HG02943 (cell line): ENCODE data around the gene GPAT3.
A peak's percentile ranks its signal among the peaks of the same experiment; 100 is the strongest.
"Not testable (repeated sequence)": the region's sequence is repeated elsewhere in the genome, so short reads cannot be mapped to it uniquely, and the experiment has no call there.

Experiments used
- ATAC-seq: cut with Tn5 transposase; IDR thresholded peaks from one replicate; pipeline ENCODE4 v1.9.1; 2021; ENCODE audit warnings: mild to moderate bottlenecking, low read depth, moderate library complexity; ENCODE audit not compliant: unreplicated experiment

Gene GPAT3

DNA sequence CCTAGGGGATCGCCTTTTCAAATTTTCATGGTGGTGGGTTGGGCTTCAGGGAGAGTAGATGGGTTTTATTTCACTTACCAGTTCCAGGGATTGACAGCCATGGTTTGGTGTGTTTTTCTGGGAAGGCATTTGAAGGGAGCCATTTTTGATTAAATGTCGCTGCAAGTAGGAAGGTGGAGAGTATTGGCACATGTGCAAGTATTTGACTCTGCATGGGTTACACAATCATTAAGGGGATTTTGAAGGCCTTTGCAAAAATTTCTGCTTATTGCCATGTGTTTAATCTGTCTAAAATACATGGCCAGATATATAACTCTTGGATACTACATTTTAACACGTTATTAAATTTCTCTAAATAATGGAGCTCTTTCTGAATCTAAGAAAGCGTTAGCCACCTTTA lies 55.1 kb downstream of the GPAT3 start:
- ATAC-seq = no peak

DNA sequence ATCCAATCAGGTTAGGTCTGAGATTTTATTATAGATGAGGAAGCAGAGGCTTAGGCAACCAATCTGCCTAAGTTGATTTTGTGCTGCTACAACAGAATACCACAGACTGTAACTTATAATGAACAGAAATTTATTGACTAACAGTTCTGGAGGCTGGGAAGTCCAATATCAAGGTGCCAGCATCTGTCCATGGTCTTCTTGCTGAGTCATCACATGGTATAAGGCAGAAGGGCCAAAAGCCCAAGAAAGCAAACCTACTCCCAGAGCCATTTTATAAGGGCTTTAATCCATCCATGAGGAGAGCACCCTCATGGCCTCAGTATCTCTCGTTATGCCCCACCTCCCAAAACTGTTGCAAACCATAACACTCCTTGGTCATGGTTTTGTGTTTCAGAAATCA lies 55.8 kb downstream of the GPAT3 start:
- no peak for ATAC-seq

- peak; percentile 55 for ATAC-seq
Observed at GRCh38 chr4:83599183-83599582, 63.3 kb downstream of the GPAT3 start.

- no peak for ATAC-seq
Observed at GRCh38 chr4:83603129-83603528, 67.2 kb downstream of the GPAT3 start.

DNA sequence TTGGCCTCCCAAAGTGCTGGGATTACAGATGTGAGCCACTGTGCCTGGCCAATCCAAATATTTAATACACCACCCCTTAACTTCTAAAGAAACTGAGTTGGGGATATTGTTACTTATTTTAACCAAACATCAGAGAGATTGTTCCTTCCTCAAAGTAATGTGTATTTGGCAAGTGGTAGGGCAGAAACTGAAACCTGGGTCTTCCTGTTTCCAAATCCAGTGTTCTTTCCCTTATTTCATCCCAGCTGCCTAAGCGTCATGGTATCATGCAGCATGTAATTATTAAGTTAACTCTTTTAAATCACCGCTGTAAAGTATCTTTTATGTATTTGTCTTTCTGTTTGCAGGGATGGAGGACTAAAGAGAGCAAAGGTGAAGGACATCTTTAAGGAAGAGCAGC lies 68.4 kb downstream of the GPAT3 start:
- no peak for ATAC-seq

DNA sequence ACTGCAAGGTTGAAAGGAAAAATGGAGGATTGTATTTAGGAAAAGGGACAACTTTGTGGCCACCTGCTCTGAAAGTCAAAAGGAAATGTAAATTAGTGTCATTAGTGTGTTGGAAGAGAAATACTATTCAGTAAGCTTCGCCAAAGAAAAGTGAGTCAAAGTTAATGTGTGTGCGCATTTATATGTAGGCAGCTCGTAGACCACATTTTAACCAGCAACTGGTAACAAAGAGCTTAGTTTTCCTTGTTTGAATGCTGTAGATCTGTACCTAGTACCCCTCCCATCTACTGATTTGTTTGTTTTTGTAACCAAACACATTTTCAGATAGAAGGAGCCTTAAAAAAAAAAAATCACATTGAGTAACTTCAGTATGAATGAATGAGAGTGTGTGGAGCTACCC lies 69.3 kb downstream of the GPAT3 start:
- ATAC-seq = no peak

GRCh38 chr4:83605744-83606172 lies 69.8 kb downstream of the GPAT3 start:
- no peak for ATAC-seq

DNA sequence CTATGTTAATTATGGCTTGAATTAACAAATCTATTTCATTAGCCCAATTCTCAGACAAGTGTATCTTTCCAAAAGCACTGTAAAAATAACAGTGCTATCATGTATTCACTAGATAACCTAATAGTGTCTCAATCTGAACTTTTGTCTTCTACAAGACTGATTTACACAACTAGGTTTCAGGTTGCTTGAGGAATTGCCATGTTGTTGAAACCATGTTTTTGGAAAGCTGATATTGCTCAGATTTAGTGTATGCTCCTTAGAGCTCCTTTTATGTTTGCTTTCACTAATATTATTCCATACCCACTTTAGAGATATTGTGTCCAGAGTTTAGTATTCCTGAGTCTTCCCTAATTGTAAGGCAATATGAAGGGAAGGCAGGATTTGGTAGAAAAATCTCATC lies 70.6 kb downstream of the GPAT3 start:
- no peak for ATAC-seq

- ATAC-seq = no peak
Observed at GRCh38 chr4:83606898-83607297, 71.0 kb downstream of the GPAT3 start.

DNA sequence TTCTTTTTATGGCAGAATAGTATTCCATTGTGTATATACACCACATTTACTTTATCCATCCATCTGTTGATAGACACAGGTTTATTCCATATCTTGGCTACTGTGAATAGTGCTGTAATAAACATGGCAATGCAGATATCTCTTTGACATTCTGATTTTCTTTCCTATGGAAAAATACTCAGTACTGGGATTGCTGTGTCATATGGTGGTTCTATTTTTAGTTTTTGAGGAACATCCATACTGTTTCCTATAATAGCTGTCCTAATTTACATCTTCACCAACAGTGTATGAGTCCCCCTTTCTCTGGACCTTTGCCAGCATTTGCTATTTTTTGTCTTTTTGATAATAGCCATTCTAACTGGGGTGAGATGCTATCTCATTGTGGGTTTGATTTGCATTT lies 73.5 kb downstream of the GPAT3 start:
- ATAC-seq = no peak

GRCh38 chr4:83610729-83611128 lies 74.8 kb downstream of the GPAT3 start:
- no peak for ATAC-seq

- ATAC-seq = no peak
Observed at GRCh38 chr4:83613023-83613422, 77.1 kb downstream of the GPAT3 start.

DNA sequence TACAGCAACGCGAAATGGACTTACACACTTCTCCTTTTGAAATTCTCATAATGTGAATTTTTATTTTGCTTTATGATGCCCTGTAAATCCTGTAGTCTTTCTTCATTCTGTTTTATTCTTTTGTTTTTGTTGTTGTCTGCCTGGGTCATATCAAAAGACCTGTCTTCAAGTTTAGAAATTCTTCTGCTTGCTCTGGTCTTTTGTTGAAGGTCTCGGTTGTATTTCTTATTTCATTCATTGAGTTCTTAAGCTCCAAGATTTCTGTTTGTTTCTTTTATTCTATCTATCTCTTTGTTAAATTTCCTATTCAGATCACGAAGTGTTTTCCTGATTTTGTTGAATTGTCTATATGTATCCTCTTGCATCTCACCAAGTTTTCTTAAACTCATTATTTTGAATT lies 78.1 kb downstream of the GPAT3 start:
- ATAC-seq = no peak

- ATAC-seq = no peak
Observed at GRCh38 chr4:83616252-83616651, 80.3 kb downstream of the GPAT3 start.

GRCh38 chr4:83617371-83618035 lies 81.6 kb downstream of the GPAT3 start:
- ATAC-seq = no peak

DNA sequence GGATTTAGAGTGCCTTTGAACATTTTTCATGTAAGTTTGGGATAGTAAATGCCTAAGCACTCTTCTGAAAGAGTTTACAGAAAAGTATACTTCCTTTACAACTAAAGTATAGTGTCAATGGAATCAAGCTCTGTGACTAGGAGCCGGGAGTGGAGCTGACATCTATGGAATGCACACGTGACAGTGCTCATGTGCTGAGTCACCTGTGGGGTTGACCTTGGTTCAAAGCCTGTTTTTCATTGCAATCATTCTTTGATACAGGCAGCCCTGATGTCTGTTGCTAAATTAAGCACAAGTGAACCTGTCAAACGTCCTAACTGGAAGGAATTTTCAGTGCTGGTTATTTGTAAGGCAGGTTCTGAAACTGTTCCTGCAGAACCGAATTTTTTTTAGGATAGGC lies 82.5 kb downstream of the GPAT3 start:
- no peak for ATAC-seq

- ATAC-seq = no peak
Observed at GRCh38 chr4:83618991-83619645, 83.2 kb downstream of the GPAT3 start.

DNA sequence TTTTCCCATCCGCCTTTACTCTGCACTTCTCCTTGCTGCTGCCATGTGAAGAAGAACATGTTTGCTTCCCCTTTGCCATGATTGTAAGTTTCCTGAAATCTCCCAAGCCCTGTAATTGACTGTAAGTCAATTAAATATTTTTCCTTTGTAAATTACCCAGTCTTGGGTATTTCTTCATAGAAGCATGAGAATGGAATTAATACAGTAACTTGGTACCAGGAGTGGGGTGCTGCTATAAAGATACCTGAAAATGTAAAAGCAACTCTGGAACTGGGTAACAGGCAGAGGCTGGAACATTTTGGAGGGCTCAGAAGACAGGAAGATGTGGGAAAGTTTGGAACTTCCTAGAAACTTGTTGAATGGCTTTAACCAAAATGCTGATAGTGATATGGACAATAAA lies 86.2 kb downstream of the GPAT3 start:
- ATAC-seq = not testable (repeated sequence)

GRCh38 chr4:83625821-83626220 lies 89.9 kb downstream of the GPAT3 start:
- no peak for ATAC-seq

DNA sequence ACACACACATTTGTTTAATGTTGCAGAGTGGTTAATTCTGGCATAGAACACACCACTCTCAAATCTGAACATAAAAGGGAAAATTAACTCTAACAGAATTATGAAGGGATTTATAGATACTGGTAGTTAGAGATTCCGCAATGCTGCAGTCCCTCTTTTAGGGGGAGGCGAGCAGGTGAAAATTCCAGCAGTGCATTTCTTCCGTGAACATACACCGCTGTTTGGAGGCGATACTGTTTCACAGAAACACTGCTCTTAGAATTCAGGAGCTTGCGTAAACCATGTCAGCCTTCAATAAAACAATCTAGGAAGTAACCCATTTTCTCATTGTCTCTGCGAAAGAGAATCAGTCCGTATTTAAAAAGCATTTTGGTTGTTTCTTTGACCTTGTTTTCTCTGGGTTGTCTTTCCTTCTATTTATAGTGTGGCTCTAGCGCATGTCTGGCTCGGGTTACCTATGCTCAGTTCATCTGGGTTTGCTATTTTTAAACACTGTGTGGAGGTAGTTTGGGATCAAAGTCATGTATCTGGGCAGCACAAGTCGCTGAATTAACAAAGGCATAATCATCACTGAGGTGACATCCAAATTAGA lies 90.4 kb downstream of the GPAT3 start:
- no peak for ATAC-seq

- ATAC-seq = no peak
Observed at GRCh38 chr4:83629945-83630721, 94.2 kb downstream of the GPAT3 start.
